B cell (primary cell): ENCODE measurements around the gene VASH1.

Experiments
- CTCF ChIP-seq: fragments of 200-600 bp; IDR thresholded peaks from one replicate; pipeline ENCODE4 v1.8.0; 2022; ENCODE audit warnings: antibody characterized with exemption, mild to moderate bottlenecking
- EZH2 ChIP-seq: IDR thresholded peaks from 2 replicates; pipeline ENCODE4 v1.6.1; 2012; ENCODE audit warnings: borderline replicate concordance, low read depth, mild to moderate bottlenecking, moderate library complexity, low read length; ENCODE audit not compliant: insufficient read depth, poor library complexity, severe bottlenecking

- TF ChIP-seq CTCF (no peak), EZH2 (no peak)
These were observed 47.7 kb downstream of the VASH1 start for GRCh38 chr14:76808990-76809389.
